ENCODE results near the gene DRC3. TPM values are rescaled to one million over a fixed set of nuclear protein-coding genes. Genes with fewer than 3 reads are reported as not detected.

Gene DRC3
- total and polyA plus RNA-seq, 2 donors (not counting 1 experiment from before 2014, with no cell fraction given) = 0.17 TPM; not detected in 1

GRCh38 chr17:18017958-18018357 lies 45.3 kb downstream of the DRC3 start:
- no peak overlapping the region for H3K4me3 Mint-ChIP-seq
- H3K4me1 Mint-ChIP-seq = no peaks in the 10 kb centered on the region
- intact Hi-C loops (cut with micrococcal nuclease) = no loop called here

GRCh38 chr17:18018411-18018921 lies 45.8 kb downstream of the DRC3 start:
- Mint-ChIP-seq H3K27ac (no peak overlapping the region), H3K4me3 (no peak overlapping the region), H3K9me3 (ENCODE audit: insufficient read depth) (no peaks in the 10 kb centered on the region), H3K4me1 (no peaks in the 10 kb centered on the region), H3K27me3 (no peaks in the 10 kb centered on the region)
- peaks cover 4% of the 10 kb centered on the region for H3K79me2 ChIP-seq (ENCODE audit: control insufficient read depth, insufficient read depth, low read length)
- H3K27ac ChIP-seq (ENCODE audit: low read length in 2 of 2) = no peak overlapping the region
- H3K9me3 ChIP-seq (ENCODE audit: control extremely low read depth in 1 of 3, control insufficient read depth in 2 of 3, insufficient read depth in 1 of 3, low read length in 2 of 3) = no peaks in the 10 kb centered on the region
- H4K20me1 ChIP-seq (ENCODE audit: control insufficient read depth, insufficient read depth, low read length, poor library complexity, severe bottlenecking) = no peaks in the 10 kb centered on the region
- no peak overlapping the region for H3K4me2 ChIP-seq (replicated peaks; ENCODE audit: low read depth, low read length, poor library complexity, severe bottlenecking)
- H3K4me1 ChIP-seq (ENCODE audit: control insufficient read depth in 2 of 2, insufficient read depth in 2 of 2, low read length in 2 of 2) = no peaks in the 10 kb centered on the region
- POLR2A ChIA-PET = no interaction called here
- no peak for TF ChIP-seq CTCF (IDR thresholded peaks at IDR 0.05)
- TF ChIP-seq EZH2 (IDR thresholded peaks at IDR 0.05; ENCODE audit: borderline replicate concordance, insufficient read depth, low read depth, low read length, poor library complexity, severe bottlenecking) = no peak
- no peaks in the 10 kb centered on the region for H3K27me3 ChIP-seq (replicated peaks in 1 of 4; ENCODE audit: control extremely low read depth in 1 of 4, control insufficient read depth in 3 of 4, insufficient read depth in 4 of 4, low read length in 3 of 4)
- CTCF ChIA-PET = no interaction called here
- ATAC-seq (ENCODE audit: low read depth) = no peak
- H3K4me3 ChIP-seq (ENCODE audit: control extremely low read depth in 1 of 5, extremely low read depth in 1 of 5, insufficient read depth in 1 of 5, low read depth in 2 of 5, low read length in 4 of 5) = no peak overlapping the region
- no peak for DNase-seq
- no peak overlapping the region for H3K9ac ChIP-seq (ENCODE audit: low read length)
- intact Hi-C loops (cut with micrococcal nuclease) = no loop called here
- WGBS (ENCODE audit: insufficient coverage) = 100% methylated on average over 12 of the region's 15 CpGs
- no peak overlapping the region for H2AFZ ChIP-seq (ENCODE audit: insufficient read depth, low read depth, low read length, poor library complexity, severe bottlenecking)
- peaks cover 5 to 60% of the 10 kb centered on the region in 2 experiments for H3K36me3 ChIP-seq (replicated peaks in 1 of 2; ENCODE audit: control extremely low read depth in 1 of 2, control insufficient read depth in 1 of 2, extremely low read depth in 1 of 2, insufficient read depth in 2 of 2, low read length in 1 of 2)

More at GRCh38 chr17:18017958-18018357, 45.3 kb downstream of the DRC3 start:
- POLR2A ChIA-PET = no interaction called here
- TF ChIP-seq EZH2 (IDR thresholded peaks at IDR 0.05; ENCODE audit: borderline replicate concordance, insufficient read depth, low read depth, low read length, poor library complexity, severe bottlenecking) = no peak
- TF ChIP-seq CTCF (IDR thresholded peaks at IDR 0.05) = no peak
- H4K20me1 ChIP-seq (ENCODE audit: control insufficient read depth, insufficient read depth, low read length, poor library complexity, severe bottlenecking) = no peaks in the 10 kb centered on the region
- H2AFZ ChIP-seq (ENCODE audit: insufficient read depth, low read depth, low read length, poor library complexity, severe bottlenecking) = no peak overlapping the region
- Mint-ChIP-seq H3K27ac (no peak overlapping the region), H3K27me3 (no peaks in the 10 kb centered on the region), H3K9me3 (ENCODE audit: insufficient read depth) (no peaks in the 10 kb centered on the region)
- ATAC-seq (ENCODE audit: low read depth) = no peak
- no peaks in the 10 kb centered on the region for H3K9me3 ChIP-seq (ENCODE audit: control extremely low read depth in 1 of 3, control insufficient read depth in 2 of 3, insufficient read depth in 1 of 3, low read length in 2 of 3)
- DNase-seq = no peak
- no peak overlapping the region for H3K4me3 ChIP-seq (ENCODE audit: control extremely low read depth in 1 of 5, extremely low read depth in 1 of 5, insufficient read depth in 1 of 5, low read depth in 2 of 5, low read length in 4 of 5)
- no peaks in the 10 kb centered on the region for H3K27me3 ChIP-seq (replicated peaks in 1 of 4; ENCODE audit: control extremely low read depth in 1 of 4, control insufficient read depth in 3 of 4, insufficient read depth in 4 of 4, low read length in 3 of 4)
- no peak overlapping the region for H3K4me2 ChIP-seq (replicated peaks; ENCODE audit: low read depth, low read length, poor library complexity, severe bottlenecking)
- no peak overlapping the region for H3K27ac ChIP-seq (ENCODE audit: low read length in 2 of 2)
- no peak overlapping the region for H3K9ac ChIP-seq (ENCODE audit: low read length)
- peaks cover 4% of the 10 kb centered on the region for H3K79me2 ChIP-seq (ENCODE audit: control insufficient read depth, insufficient read depth, low read length)
- CTCF ChIA-PET = no interaction called here
- no peaks in the 10 kb centered on the region for H3K4me1 ChIP-seq (ENCODE audit: control insufficient read depth in 2 of 2, insufficient read depth in 2 of 2, low read length in 2 of 2)
- peaks cover 5 to 61% of the 10 kb centered on the region in 2 experiments for H3K36me3 ChIP-seq (replicated peaks in 1 of 2; ENCODE audit: control extremely low read depth in 1 of 2, control insufficient read depth in 1 of 2, extremely low read depth in 1 of 2, insufficient read depth in 2 of 2, low read length in 1 of 2)
- WGBS (ENCODE audit: insufficient coverage) = 100% methylated on average over 1 of the region's 3 CpGs

Data from B cell (primary cell).